ENCODE measurements around the gene RAB29. TPM values are rescaled to one million over a fixed set of nuclear protein-coding genes. Genes with fewer than 3 reads are reported as not detected.

RAB29 gene
- total and polyA plus RNA-seq, 2 donors, result 11.3 to 18.8 TPM

DNA sequence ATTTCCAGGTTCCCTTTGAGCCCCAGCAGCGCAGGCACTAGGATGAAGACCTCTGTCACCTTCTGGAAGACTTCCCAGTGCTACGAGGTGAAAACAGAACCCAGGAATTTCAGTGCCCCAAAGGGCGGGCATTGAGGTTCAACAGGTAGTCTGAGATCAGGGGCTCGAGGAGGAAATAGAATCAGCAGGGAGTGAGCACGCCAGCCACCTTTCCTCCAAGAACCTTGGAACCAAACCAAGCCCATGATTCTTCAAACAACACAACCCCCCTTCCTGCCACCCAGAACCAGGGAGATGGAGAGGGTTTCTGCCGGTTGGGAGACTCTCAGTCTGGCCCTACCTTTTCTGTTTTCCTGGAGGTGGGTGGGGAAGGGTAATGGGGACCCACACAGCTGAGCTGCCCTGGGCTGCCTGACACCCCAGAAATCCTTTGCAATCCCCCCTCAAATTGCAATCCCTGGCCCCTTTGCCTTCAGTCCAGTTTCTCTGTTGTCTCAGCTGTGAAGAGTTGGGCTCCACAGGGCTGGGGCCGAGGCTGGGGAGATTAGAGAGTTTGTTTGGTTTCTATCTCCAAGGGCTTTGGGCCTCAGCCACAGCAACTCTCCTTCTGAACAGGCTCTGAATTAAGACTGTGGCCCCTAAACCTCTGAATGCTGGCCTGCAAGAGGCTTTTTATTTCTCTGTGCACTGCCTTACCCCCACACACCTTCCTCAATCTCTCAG is 25.9 kb upstream of the RAB29 start:
- H3K27ac ChIP-seq (ENCODE audit: low read depth in 1 of 2, low read length in 1 of 2), result no peak overlapping the region

DNA sequence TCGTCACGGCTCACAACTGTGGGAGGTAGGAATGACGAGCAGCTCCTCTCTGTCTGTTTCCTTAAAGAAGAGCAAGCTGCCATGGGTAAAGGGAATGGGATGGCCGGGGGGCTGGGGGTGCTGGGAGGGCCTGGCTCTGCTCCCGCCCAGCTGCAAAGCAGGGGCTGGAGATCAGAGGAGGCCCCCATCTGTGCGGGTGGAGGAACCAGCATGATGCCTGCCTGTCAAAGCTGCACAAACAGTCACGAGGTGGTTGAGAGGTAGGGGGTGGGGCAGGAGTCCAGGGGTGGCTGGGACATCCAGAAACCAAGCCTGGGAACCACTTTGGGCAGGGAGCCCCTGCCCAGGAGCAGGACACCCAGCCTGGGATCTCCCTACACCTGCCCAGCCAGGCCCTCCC is 25.1 kb upstream of the RAB29 start:
- H3K27ac ChIP-seq (ENCODE audit: low read depth in 1 of 2, low read length in 1 of 2), result no peak overlapping the region
- no peak overlapping the region for H3K4me3 ChIP-seq (ENCODE audit: low read length in 2 of 2)
- no peak for DNase-seq (ENCODE audit: low read depth in 6 of 9, low spot score in 9 of 9)
- peaks cover 5 to 6% of the 10 kb centered on the region in 2 donors for H3K4me1 ChIP-seq (ENCODE audit: control insufficient read depth in 2 of 2, insufficient read depth in 2 of 2, low read length in 2 of 2)
- H3K36me3 ChIP-seq (ENCODE audit: control insufficient read depth in 2 of 2, insufficient read depth in 2 of 2, low read length in 1 of 2), result peaks cover 20% of the 10 kb centered on the region in 2 donors
- 92% methylated on average over 7 of the region's 7 CpGs for WGBS
- no peaks in the 10 kb centered on the region for H3K9me3 ChIP-seq (ENCODE audit: control insufficient read depth in 2 of 2, insufficient read depth in 1 of 2, low read length in 1 of 2)
- no peaks in the 10 kb centered on the region for H3K27me3 ChIP-seq (ENCODE audit: control insufficient read depth in 2 of 2, insufficient read depth in 1 of 2, low read length in 1 of 2)

More for the DNA sequence above, 25.9 kb upstream of the RAB29 start:
- no peaks in the 10 kb centered on the region for H3K9me3 ChIP-seq (ENCODE audit: control insufficient read depth in 2 of 2, insufficient read depth in 1 of 2, low read length in 1 of 2)
- H3K36me3 ChIP-seq (ENCODE audit: control insufficient read depth in 2 of 2, insufficient read depth in 2 of 2, low read length in 1 of 2), result peaks cover 20% of the 10 kb centered on the region in 2 donors
- no peak overlapping the region for H3K4me3 ChIP-seq (ENCODE audit: low read length in 2 of 2)
- DNase-seq (ENCODE audit: low read depth in 6 of 9, low spot score in 9 of 9), result no peak
- peaks cover 9 to 13% of the 10 kb centered on the region in 2 donors for H3K4me1 ChIP-seq (ENCODE audit: control insufficient read depth in 2 of 2, insufficient read depth in 2 of 2, low read length in 2 of 2)
- no peaks in the 10 kb centered on the region for H3K27me3 ChIP-seq (ENCODE audit: control insufficient read depth in 2 of 2, insufficient read depth in 1 of 2, low read length in 1 of 2)
- 94% methylated on average over 7 of the region's 7 CpGs for whole genome bisulfite sequencing

DNA sequence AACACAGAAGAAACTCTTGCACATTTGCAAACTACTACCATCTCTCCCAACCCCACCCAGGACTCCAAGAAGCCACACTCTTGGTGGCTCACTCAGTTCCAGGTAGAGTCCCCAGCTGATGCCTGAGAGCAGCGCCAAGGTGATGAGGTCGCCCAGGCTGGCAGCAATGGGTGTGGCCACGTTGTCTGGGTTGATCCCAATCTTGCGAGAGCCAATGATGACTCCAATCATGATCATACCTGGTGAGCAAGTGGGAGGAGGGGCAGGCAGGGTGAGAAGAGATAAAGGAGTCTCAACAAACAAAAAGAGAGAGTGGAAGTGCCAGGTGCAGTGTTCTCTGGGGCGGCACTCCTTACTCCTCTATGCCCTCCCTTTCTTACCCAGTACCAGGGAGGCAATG is 23.3 kb upstream of the RAB29 start:
- DNase-seq (ENCODE audit: low read depth in 6 of 9, low spot score in 9 of 9), result no peak
- peaks cover 20 to 25% of the 10 kb centered on the region in 2 donors for H3K36me3 ChIP-seq (ENCODE audit: control insufficient read depth in 2 of 2, insufficient read depth in 2 of 2, low read length in 1 of 2)
- 97% methylated on average over 5 of the region's 5 CpGs for WGBS

DNA sequence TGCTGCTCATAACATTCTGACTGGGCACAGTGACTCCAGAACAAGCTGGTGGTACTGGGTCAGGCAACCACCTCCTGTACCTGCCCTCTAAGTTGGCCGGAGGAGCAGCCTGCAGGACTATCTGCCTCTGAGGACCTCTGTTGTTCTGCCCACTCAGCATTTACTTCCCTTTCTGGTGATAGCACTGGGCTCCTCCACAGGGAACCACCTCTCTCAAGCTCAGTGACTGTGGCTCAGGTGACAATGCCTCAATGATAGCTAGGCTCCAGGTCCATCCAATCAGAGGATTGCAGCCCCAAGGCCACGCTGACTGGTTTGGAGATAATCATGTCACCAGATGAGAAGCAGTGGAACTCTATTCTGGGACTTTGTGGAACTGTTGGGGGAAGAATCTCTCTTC is 21.9 kb upstream of the RAB29 start:
- Histone ChIP-seq H3K27me3 (ENCODE audit: control insufficient read depth in 2 of 2, insufficient read depth in 1 of 2, low read length in 1 of 2) (no peaks in the 10 kb centered on the region), H3K4me3 (ENCODE audit: low read length in 2 of 2) (no peak overlapping the region), H3K36me3 (ENCODE audit: control insufficient read depth in 2 of 2, insufficient read depth in 2 of 2, low read length in 1 of 2) (peaks cover 22 to 28% of the 10 kb centered on the region in 2 donors), H3K9me3 (ENCODE audit: control insufficient read depth in 2 of 2, insufficient read depth in 1 of 2, low read length in 1 of 2) (no peaks in the 10 kb centered on the region), H3K4me1 (ENCODE audit: control insufficient read depth in 2 of 2, insufficient read depth in 2 of 2, low read length in 2 of 2) (no peaks in the 10 kb centered on the region), H3K27ac (ENCODE audit: low read depth in 1 of 2, low read length in 1 of 2) (no peak overlapping the region)
- DNase-seq (ENCODE audit: low read depth in 6 of 9, low spot score in 9 of 9), result no peak
- 97% methylated on average over 2 of the region's 2 CpGs for WGBS

More for the DNA sequence above, 23.3 kb upstream of the RAB29 start:
- H3K27ac ChIP-seq (ENCODE audit: low read depth in 1 of 2, low read length in 1 of 2), result no peak overlapping the region
- H3K4me3 ChIP-seq (ENCODE audit: low read length in 2 of 2), result no peak overlapping the region
- no peaks in the 10 kb centered on the region for H3K4me1 ChIP-seq (ENCODE audit: control insufficient read depth in 2 of 2, insufficient read depth in 2 of 2, low read length in 2 of 2)
- no peaks in the 10 kb centered on the region for H3K9me3 ChIP-seq (ENCODE audit: control insufficient read depth in 2 of 2, insufficient read depth in 1 of 2, low read length in 1 of 2)
- no peaks in the 10 kb centered on the region for H3K27me3 ChIP-seq (ENCODE audit: control insufficient read depth in 2 of 2, insufficient read depth in 1 of 2, low read length in 1 of 2)

DNA sequence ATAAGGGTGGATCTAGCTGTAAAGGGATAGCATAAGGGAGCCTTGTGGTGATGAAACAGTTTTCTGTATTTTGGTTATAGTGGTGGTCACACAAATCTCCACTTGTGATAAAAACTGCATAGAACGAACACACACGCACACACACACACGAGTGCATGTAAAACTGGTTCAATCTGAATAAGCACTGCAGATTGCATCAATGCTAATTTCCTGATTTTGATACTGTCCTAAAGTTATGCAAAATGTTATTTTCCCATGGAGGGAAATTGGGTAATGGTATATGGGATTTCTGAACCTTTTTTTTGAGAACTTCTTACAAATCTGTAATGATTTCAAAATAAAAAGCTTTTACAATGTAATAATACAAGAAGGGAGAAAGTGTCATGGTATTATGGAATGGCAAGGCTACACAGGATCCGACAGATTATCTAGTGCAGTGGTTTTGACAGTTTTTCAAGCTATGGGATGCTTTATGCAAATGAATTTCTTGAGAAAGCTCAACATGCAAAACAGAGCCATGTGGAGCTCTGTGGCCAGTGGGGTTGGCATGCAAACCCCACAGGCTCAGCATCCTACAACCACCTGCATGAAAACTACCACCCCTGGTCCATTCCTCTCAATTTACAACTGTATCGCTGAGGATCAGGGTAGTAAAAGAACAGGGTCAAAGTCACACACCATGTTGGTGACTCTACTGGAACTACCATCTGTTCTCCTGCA is 18.9 kb upstream of the RAB29 start:
- no peak overlapping the region for H3K4me3 ChIP-seq (ENCODE audit: low read length in 2 of 2)
- H3K36me3 ChIP-seq (ENCODE audit: control insufficient read depth in 2 of 2, insufficient read depth in 2 of 2, low read length in 1 of 2), result peaks cover 14 to 26% of the 10 kb centered on the region in 2 donors
- no peaks in the 10 kb centered on the region for H3K4me1 ChIP-seq (ENCODE audit: control insufficient read depth in 2 of 2, insufficient read depth in 2 of 2, low read length in 2 of 2)
- no peaks in the 10 kb centered on the region for H3K9me3 ChIP-seq (ENCODE audit: control insufficient read depth in 2 of 2, insufficient read depth in 1 of 2, low read length in 1 of 2)
- no peak overlapping the region for H3K27ac ChIP-seq (ENCODE audit: low read depth in 1 of 2, low read length in 1 of 2)
- no peak for DNase-seq (ENCODE audit: low read depth in 6 of 9, low spot score in 9 of 9)
- 66% methylated on average over 5 of the region's 5 CpGs for WGBS
- no peaks in the 10 kb centered on the region for H3K27me3 ChIP-seq (ENCODE audit: control insufficient read depth in 2 of 2, insufficient read depth in 1 of 2, low read length in 1 of 2)

DNA sequence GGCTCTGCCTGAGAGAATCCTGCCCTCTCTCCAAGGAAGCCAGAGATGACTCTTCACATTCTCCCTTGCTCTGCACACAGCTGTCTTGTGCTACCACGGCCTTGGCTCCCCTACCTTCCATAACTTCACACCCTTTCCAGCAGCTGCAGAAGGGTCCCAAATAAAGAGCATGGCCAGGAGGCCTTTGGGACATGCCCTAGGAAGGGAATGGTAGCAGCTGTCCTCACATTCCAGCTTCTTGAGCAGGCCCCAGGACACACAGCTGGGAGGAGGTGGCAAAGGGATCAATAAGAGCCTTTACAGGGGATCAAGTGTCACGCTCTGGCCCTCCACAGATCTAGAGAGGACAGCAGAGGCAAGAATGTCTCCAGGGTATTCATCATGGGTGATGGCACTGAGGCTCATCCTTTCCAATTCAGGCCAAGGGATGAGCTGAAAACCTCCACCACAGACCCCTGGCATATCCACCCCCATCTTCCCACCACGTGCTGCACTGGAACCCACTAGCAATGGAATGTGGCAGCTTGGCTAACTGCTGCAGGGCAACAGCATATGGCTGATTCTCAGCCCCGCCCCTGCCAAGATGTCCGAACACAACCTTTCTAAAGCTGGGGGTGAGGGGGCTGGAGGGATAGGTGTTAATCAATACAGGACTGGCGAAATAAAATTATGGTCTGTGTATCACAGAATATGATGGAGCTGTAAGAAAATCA is 17.8 kb upstream of the RAB29 start:
- WGBS, result 97% methylated on average over 6 of the region's 6 CpGs
- H3K4me1 ChIP-seq (ENCODE audit: control insufficient read depth in 2 of 2, insufficient read depth in 2 of 2, low read length in 2 of 2), result no peaks in the 10 kb centered on the region
- no peak for DNase-seq (ENCODE audit: low read depth in 6 of 9, low spot score in 9 of 9)
- H3K27me3 ChIP-seq (ENCODE audit: control insufficient read depth in 2 of 2, insufficient read depth in 1 of 2, low read length in 1 of 2), result no peaks in the 10 kb centered on the region
- peaks cover 9 to 20% of the 10 kb centered on the region in 2 donors for H3K36me3 ChIP-seq (ENCODE audit: control insufficient read depth in 2 of 2, insufficient read depth in 2 of 2, low read length in 1 of 2)
- no peaks in the 10 kb centered on the region for H3K9me3 ChIP-seq (ENCODE audit: control insufficient read depth in 2 of 2, insufficient read depth in 1 of 2, low read length in 1 of 2)
- H3K27ac ChIP-seq (ENCODE audit: low read depth in 1 of 2, low read length in 1 of 2), result no peak overlapping the region
- no peak overlapping the region for H3K4me3 ChIP-seq (ENCODE audit: low read length in 2 of 2)

DNA sequence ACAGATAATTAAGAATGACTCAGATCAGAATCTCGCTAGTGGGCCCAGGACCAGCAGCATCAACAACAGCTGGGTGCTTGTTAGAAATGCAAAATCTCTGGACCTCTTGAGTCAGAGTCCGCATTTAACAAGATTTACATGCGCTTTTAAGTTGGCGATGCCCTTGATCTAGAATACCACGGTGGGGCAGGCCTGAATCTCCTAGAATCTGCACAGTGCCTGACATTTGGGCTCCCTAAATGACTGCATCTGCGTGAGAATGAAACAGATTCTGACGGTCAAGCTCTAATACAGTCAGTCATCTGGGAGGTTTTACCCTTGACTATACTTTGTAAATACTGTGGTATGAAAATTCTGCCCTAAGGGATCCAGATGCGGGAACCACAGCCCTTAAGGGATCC is 17.2 kb upstream of the RAB29 start:
- Histone ChIP-seq H3K9me3 (ENCODE audit: control insufficient read depth in 2 of 2, insufficient read depth in 1 of 2, low read length in 1 of 2) (no peaks in the 10 kb centered on the region), H3K27me3 (ENCODE audit: control insufficient read depth in 2 of 2, insufficient read depth in 1 of 2, low read length in 1 of 2) (no peaks in the 10 kb centered on the region), H3K4me3 (ENCODE audit: low read length in 2 of 2) (no peak overlapping the region), H3K27ac (ENCODE audit: low read depth in 1 of 2, low read length in 1 of 2) (no peak overlapping the region), H3K36me3 (ENCODE audit: control insufficient read depth in 2 of 2, insufficient read depth in 2 of 2, low read length in 1 of 2) (peaks cover 6 to 15% of the 10 kb centered on the region in 2 donors), H3K4me1 (ENCODE audit: control insufficient read depth in 2 of 2, insufficient read depth in 2 of 2, low read length in 2 of 2) (no peaks in the 10 kb centered on the region)
- 90% methylated on average over 8 of the region's 8 CpGs for whole genome bisulfite sequencing
- no peak for DNase-seq (ENCODE audit: low read depth in 6 of 9, low spot score in 9 of 9)

DNA sequence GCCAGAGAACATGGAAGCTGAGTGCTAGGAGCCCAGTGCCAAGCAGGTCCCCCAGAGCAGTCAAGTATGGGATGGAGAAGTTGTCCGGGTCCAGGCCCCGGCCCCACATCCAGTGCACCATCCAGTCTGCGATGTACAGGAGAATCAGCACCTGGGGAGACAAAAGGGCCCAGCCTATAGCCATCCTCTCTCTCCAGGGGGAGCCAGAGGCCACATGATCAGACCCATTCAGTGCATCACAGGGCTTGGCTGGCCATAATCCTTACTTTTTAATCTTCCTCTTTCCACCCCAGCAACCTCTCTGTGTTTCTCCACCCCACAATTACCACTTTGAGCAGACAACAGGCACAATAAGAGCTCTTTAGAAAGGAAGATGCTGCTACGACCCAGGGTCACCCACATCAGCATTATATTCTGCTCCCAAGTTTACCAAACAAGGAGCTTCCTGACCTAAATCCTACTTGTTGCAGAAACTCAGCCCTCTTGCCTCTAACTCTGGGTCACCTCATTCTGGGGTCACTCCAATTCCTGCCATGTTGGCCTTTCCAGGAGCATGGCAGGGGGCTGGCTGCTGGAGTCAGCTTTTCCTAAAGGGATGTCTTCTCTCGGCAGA is 16.4 kb upstream of the RAB29 start:
- Histone ChIP-seq H3K27ac (ENCODE audit: low read depth in 1 of 2, low read length in 1 of 2) (no peak overlapping the region), H3K9me3 (ENCODE audit: control insufficient read depth in 2 of 2, insufficient read depth in 1 of 2, low read length in 1 of 2) (no peaks in the 10 kb centered on the region), H3K4me3 (ENCODE audit: low read length in 2 of 2) (no peak overlapping the region), H3K4me1 (ENCODE audit: control insufficient read depth in 2 of 2, insufficient read depth in 2 of 2, low read length in 2 of 2) (no peaks in the 10 kb centered on the region), H3K27me3 (ENCODE audit: control insufficient read depth in 2 of 2, insufficient read depth in 1 of 2, low read length in 1 of 2) (no peaks in the 10 kb centered on the region), H3K36me3 (ENCODE audit: control insufficient read depth in 2 of 2, insufficient read depth in 2 of 2, low read length in 1 of 2) (peaks cover 2 to 11% of the 10 kb centered on the region in 2 donors)
- WGBS, result 89% methylated on average over 5 of the region's 5 CpGs
- peak in 5 of 9 donors; percentile 36 to 70 (median 52) for DNase-seq (ENCODE audit: low read depth in 6 of 9, low spot score in 9 of 9)

Measured in thymus (tissue), 11 donors.